ENCODE measurements around the gene ZNF500. TPM values are rescaled to one million over a fixed set of nuclear protein-coding genes. Genes with fewer than 3 reads are reported as not detected.

Gene ZNF500
- total RNA-seq, 1 experiment from 2014 or later: 18.3 TPM

DNA sequence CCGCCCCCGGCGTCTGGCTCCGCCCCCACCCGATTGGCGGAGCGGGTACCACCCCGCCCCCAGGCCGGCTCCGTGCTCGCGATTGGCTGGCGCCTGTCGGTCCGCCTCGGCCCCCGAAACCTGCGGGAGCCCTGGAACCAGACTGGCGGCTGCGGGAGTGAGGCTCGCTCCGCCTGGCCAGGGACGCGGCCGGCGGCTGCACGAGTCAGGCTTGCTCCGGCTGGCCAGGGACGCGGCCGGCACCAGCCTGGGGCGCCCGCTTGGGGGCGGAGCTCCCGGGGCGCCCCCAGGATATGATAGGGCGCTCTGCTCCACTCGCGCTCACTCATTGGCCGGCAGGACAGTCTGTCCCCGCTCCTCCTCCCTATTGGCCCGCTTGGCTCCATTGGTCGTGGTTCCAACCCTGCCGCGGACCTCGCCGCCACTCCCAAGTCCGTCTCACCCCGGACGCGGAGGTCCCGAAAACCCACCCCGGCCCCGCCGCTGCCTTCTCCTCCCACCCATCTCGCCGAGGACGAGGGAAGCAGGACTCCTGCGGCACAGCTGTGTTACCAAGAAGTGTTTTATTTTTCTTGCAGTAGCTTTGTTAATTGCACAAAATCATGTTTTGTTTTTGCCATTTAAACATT is 35.8 kb upstream of the ZNF500 start:
- Histone ChIP-seq H3K23me2 (ENCODE audit: insufficient read length, low read depth, low read length, poor library complexity, severe bottlenecking) (peaks cover 7% of the 10 kb centered on the region), H2BK12ac (ENCODE audit: insufficient read length, low read depth, low read length) (no peak overlapping the region), H3K9ac (ENCODE audit: extremely low read depth, insufficient read length, low read length) (peak overlapping the region; percentile 66), H3T11ph (ENCODE audit: low read length) (no peak overlapping the region), H2BK5ac (ENCODE audit: insufficient read length, low read length) (no peak overlapping the region), H3K4ac (ENCODE audit: low read depth, low read length) (no peak overlapping the region), H3K23ac (ENCODE audit: insufficient read length, low read depth, low read length) (no peak overlapping the region), H3K9me3 (ENCODE audit: control insufficient read depth, low read depth, low read length) (no peaks in the 10 kb centered on the region), H3K27me3 (ENCODE audit: insufficient read depth, low read length) (no peaks in the 10 kb centered on the region), H3K79me1 (ENCODE audit: insufficient read depth, low read depth, low read length, poor library complexity, severe bottlenecking) (no peaks in the 10 kb centered on the region), H3K27ac (ENCODE audit: insufficient read length, low read depth, low read length) (no peak overlapping the region), H4K8ac (replicated peaks; ENCODE audit: insufficient read length, low read depth, low read length) (no peak overlapping the region), H4K5ac (ENCODE audit: insufficient read length, low read depth, low read length) (no peak overlapping the region), H3K14ac (ENCODE audit: insufficient read depth, low read length) (peak overlapping the region; percentile 85), H2AFZ (ENCODE audit: low read length) (no peak overlapping the region), H3K79me2 (ENCODE audit: insufficient read depth, low read length) (no peaks in the 10 kb centered on the region), H2BK20ac (ENCODE audit: low read depth, low read length, poor library complexity, severe bottlenecking) (no peak overlapping the region), H3K18ac (ENCODE audit: insufficient read length, low read depth, low read length) (peak overlapping the region; percentile 65), H3K4me1 (ENCODE audit: insufficient read depth, low read length) (no peaks in the 10 kb centered on the region), H3K56ac (ENCODE audit: insufficient read length, low read depth, low read length) (no peak overlapping the region), H4K91ac (ENCODE audit: insufficient read length, low read depth, low read length) (no peak overlapping the region), H4K20me1 (ENCODE audit: control insufficient read depth, insufficient read depth, insufficient read length) (no peaks in the 10 kb centered on the region), H2BK120ac (ENCODE audit: low read depth, low read length, poor library complexity, severe bottlenecking) (no peak overlapping the region), H2AK5ac (ENCODE audit: insufficient read length, low read length) (no peak overlapping the region), H2BK15ac (ENCODE audit: low read depth, low read length) (no peak overlapping the region), H3K4me2 (ENCODE audit: insufficient read depth, insufficient read length, low read length) (peak overlapping the region; percentile 83)
- WGBS (ENCODE audit: extremely low coverage, insufficient read length, low lambda C conversion rate): no CpG with 5 or more reads among the region's 59 CpGs
- peak overlapping the region; percentile 76 to 85 for H3K4me3 Mint-ChIP-seq
- no peaks in the 10 kb centered on the region for H3K9me3 Mint-ChIP-seq
- peak; percentile 95 for DNase-seq
- H3K27ac Mint-ChIP-seq: peak overlapping the region; percentile 63 to 81 (median 76); a peak in 4 of 7 replicates
- TF ChIP-seq, protein P1, sequence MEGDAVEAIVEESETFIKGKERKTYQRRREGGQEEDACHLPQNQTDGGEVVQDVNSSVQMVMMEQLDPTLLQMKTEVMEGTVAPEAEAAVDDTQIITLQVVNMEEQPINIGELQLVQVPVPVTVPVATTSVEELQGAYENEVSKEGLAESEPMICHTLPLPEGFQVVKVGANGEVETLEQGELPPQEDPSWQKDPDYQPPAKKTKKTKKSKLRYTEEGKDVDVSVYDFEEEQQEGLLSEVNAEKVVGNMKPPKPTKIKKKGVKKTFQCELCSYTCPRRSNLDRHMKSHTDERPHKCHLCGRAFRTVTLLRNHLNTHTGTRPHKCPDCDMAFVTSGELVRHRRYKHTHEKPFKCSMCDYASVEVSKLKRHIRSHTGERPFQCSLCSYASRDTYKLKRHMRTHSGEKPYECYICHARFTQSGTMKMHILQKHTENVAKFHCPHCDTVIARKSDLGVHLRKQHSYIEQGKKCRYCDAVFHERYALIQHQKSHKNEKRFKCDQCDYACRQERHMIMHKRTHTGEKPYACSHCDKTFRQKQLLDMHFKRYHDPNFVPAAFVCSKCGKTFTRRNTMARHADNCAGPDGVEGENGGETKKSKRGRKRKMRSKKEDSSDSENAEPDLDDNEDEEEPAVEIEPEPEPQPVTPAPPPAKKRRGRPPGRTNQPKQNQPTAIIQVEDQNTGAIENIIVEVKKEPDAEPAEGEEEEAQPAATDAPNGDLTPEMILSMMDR (conservative IDR thresholded peaks at IDR 0.05): no peak
- H3K4me1 Mint-ChIP-seq: peaks cover 17 to 31% of the 10 kb centered on the region in 2 experiments
- H3K27me3 Mint-ChIP-seq (ENCODE audit: low read depth): no peaks in the 10 kb centered on the region; the same call in 1 of the 2 replicates
- H3K36me3 Mint-ChIP-seq (ENCODE audit: insufficient read depth in 1 of 3, low read depth in 3 of 3): peaks cover 16 to 45% (median 38%) of the 10 kb centered on the region in 3 experiments; a peak in 6 of 7 replicates

All from H9 (cell line).